Measurements from ENCODE around the gene HERC5.

HERC5 gene

GRCh38 chr4:88458104-88458740 lies 1.3 kb downstream of the HERC5 start:
- TF ChIP-seq CTCF (IDR thresholded peaks at IDR 0.05; ENCODE audit: low read depth, low read length) = no peak
- no peak overlapping the region for H3K4me3 ChIP-seq (ENCODE audit: low read depth, low read length)

- TF ChIP-seq CTCF (IDR thresholded peaks at IDR 0.05; ENCODE audit: low read depth, low read length) = no peak
- no peak overlapping the region for H3K4me3 ChIP-seq (ENCODE audit: low read depth, low read length)
Observed at GRCh38 chr4:88465653-88466192, 8.8 kb downstream of the HERC5 start.

- H3K4me3 ChIP-seq (ENCODE audit: low read depth, low read length) = no peak overlapping the region
- TF ChIP-seq CTCF (IDR thresholded peaks at IDR 0.05; ENCODE audit: low read depth, low read length) = no peak
Observed at GRCh38 chr4:88467392-88467791, 10.5 kb downstream of the HERC5 start.

GRCh38 chr4:88477229-88477860 lies 20.4 kb downstream of the HERC5 start:
- no peak overlapping the region for H3K4me3 ChIP-seq (ENCODE audit: low read depth, low read length)
- no peak for TF ChIP-seq CTCF (IDR thresholded peaks at IDR 0.05; ENCODE audit: low read depth, low read length)

GRCh38 chr4:88478247-88478646 lies 21.3 kb downstream of the HERC5 start:
- TF ChIP-seq CTCF (IDR thresholded peaks at IDR 0.05; ENCODE audit: low read depth, low read length) = no peak
- H3K4me3 ChIP-seq (ENCODE audit: low read depth, low read length) = no peak overlapping the region

- no peak overlapping the region for H3K4me3 ChIP-seq (ENCODE audit: low read depth, low read length)
Observed at GRCh38 chr4:88481537-88481936, 24.6 kb downstream of the HERC5 start.

More at GRCh38 chr4:88481537-88481936, 24.6 kb downstream of the HERC5 start:
- no peak for TF ChIP-seq CTCF (IDR thresholded peaks at IDR 0.05; ENCODE audit: low read depth, low read length)

Data from WI38 (cell line).